ENCODE results near the gene DUS1L. TPM values are rescaled to one million over a fixed set of nuclear protein-coding genes. Genes with fewer than 3 reads are reported as not detected.

Gene DUS1L
- total RNA-seq, 1 donor from 2014 or later = 73.3 TPM

DNA sequence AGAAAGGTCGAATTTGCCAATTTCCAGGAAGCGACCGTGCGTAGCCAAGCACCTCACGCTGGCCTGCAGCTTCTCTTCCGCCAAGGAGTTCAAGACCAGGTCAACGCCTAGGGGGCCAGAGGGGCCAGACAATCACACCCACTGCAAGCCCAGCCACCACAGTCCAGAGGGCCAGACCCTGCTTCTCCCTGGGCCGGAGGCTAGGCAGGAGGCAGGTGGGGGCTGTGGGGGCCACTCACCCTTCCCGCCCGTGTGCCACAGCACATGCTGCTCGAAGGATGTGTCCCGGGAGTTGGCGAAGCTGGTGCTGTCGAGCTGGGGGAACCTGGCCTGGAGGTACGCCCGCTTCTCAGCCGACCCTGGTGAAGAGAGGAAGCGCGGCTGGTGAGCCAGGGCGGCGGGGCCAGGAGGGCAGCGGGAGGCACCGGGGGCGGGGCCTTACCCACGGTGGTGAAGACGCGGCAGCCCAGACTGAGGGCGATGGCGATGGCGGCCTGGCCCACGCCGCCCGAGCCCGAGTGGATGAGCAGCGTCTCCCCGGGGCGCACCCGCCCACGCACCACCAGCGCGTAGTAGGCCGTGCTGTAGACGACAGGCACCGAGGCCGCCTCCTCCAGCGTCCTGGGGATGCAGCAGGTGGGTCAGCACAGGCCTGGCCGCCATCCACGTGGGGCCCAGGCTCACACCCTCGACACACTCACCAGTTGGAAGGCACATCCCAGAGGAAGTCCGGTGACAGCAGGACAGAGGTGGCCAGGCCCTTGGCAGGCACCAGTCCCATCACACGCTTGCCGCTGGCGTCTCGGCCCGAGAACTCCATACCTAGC, 18.1 kb upstream of the DUS1L start:
- H3K4me3 Mint-ChIP-seq (ENCODE audit: unreplicated experiment) = no peak overlapping the region
- no peaks in the 10 kb centered on the region for H3K9me3 Mint-ChIP-seq (ENCODE audit: unreplicated experiment)
- H3K27me3 Mint-ChIP-seq (ENCODE audit: unreplicated experiment) = no peaks in the 10 kb centered on the region
- H3K36me3 Mint-ChIP-seq (ENCODE audit: unreplicated experiment) = peaks cover 16% of the 10 kb centered on the region
- H3K4me1 Mint-ChIP-seq (ENCODE audit: unreplicated experiment) = no peaks in the 10 kb centered on the region
- H3K27ac Mint-ChIP-seq (ENCODE audit: unreplicated experiment) = no peak overlapping the region
- no peak for DNase-seq (ENCODE audit: extremely low spot score, unreplicated experiment)
- TF ChIP-seq, protein P1, sequence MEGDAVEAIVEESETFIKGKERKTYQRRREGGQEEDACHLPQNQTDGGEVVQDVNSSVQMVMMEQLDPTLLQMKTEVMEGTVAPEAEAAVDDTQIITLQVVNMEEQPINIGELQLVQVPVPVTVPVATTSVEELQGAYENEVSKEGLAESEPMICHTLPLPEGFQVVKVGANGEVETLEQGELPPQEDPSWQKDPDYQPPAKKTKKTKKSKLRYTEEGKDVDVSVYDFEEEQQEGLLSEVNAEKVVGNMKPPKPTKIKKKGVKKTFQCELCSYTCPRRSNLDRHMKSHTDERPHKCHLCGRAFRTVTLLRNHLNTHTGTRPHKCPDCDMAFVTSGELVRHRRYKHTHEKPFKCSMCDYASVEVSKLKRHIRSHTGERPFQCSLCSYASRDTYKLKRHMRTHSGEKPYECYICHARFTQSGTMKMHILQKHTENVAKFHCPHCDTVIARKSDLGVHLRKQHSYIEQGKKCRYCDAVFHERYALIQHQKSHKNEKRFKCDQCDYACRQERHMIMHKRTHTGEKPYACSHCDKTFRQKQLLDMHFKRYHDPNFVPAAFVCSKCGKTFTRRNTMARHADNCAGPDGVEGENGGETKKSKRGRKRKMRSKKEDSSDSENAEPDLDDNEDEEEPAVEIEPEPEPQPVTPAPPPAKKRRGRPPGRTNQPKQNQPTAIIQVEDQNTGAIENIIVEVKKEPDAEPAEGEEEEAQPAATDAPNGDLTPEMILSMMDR (IDR thresholded peaks at IDR 0.05) = no peak

DNA sequence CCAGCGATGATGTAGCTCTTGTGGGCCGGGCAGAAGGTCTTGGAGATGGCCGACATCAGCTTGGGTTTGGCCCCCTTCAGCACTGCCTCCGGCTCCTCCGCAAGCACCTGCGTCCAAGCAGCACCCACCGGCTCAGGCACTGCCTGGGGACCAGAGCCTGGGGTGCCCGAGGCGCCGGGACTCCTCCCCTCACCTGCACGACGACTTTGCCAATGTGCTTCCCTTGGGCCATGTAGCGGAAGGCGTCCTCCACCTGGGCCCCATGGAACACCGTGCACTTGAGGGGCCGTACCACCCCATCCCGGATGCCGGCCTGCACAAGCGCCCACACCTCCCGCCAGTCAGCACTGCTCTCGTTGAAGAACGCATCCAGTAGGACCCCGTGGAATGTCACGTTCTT, 17.4 kb upstream of the DUS1L start:
- Mint-ChIP-seq H3K36me3 (ENCODE audit: unreplicated experiment) (peaks cover 15% of the 10 kb centered on the region), H3K9me3 (ENCODE audit: unreplicated experiment) (no peaks in the 10 kb centered on the region), H3K4me1 (ENCODE audit: unreplicated experiment) (no peaks in the 10 kb centered on the region), H3K4me3 (ENCODE audit: unreplicated experiment) (no peak overlapping the region), H3K27ac (ENCODE audit: unreplicated experiment) (no peak overlapping the region), H3K27me3 (ENCODE audit: unreplicated experiment) (no peaks in the 10 kb centered on the region)
- DNase-seq (ENCODE audit: extremely low spot score, unreplicated experiment) = no peak
- TF ChIP-seq, protein P1 (IDR thresholded peaks at IDR 0.05) = no peak

DNA sequence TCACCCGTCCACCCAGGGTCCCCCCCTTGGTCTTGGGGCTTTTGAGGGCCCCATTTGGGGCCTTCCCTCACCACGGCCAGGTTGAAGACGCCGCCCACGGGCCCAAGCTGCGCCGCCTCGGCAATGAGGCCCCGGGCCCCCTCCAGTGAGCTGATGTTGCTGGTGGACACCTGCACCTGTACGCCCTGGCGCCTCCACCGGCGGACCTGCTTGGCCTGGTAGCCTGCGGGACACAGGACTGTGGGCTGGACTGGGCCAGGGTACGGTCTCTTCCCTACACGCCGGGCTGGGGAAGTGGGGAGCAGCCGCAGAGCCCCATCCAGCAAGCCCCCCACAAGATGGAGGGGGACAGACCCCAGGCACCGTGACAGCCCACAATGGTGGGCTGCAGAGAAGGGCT, 16.9 kb upstream of the DUS1L start:
- H3K36me3 Mint-ChIP-seq (ENCODE audit: unreplicated experiment) = peaks cover 12% of the 10 kb centered on the region
- H3K27ac Mint-ChIP-seq (ENCODE audit: unreplicated experiment) = no peak overlapping the region
- H3K4me1 Mint-ChIP-seq (ENCODE audit: unreplicated experiment) = no peaks in the 10 kb centered on the region
- TF ChIP-seq, protein P1 (IDR thresholded peaks at IDR 0.05) = no peak
- H3K27me3 Mint-ChIP-seq (ENCODE audit: unreplicated experiment) = no peaks in the 10 kb centered on the region
- no peak overlapping the region for H3K4me3 Mint-ChIP-seq (ENCODE audit: unreplicated experiment)
- DNase-seq (ENCODE audit: extremely low spot score, unreplicated experiment) = no peak
- no peaks in the 10 kb centered on the region for H3K9me3 Mint-ChIP-seq (ENCODE audit: unreplicated experiment)

DNA sequence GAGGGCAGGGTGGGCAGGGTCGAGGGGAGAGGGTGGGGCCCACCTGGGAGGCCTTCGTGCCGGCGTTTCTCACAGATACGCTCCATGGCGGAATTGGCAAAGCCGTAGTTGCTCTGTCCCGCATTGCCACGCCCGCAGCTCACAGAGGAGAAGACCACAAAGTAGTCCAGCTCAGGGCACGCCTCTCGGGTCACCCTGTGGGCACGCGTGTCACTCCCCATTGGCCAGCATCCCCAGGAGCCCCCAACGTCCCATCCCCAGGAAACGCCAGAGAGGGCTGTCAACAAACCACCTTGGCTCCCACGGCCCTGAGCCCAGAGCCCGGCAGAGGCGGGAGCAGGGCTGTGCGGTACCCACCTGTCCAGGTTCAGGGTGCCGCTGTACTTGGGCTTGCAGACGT, 16.4 kb upstream of the DUS1L start:
- no peaks in the 10 kb centered on the region for H3K27me3 Mint-ChIP-seq (ENCODE audit: unreplicated experiment)
- H3K4me3 Mint-ChIP-seq (ENCODE audit: unreplicated experiment) = no peak overlapping the region
- H3K9me3 Mint-ChIP-seq (ENCODE audit: unreplicated experiment) = no peaks in the 10 kb centered on the region
- peaks cover 12% of the 10 kb centered on the region for H3K36me3 Mint-ChIP-seq (ENCODE audit: unreplicated experiment)
- no peaks in the 10 kb centered on the region for H3K4me1 Mint-ChIP-seq (ENCODE audit: unreplicated experiment)
- TF ChIP-seq, protein P1 (IDR thresholded peaks at IDR 0.05) = no peak
- no peak for DNase-seq (ENCODE audit: extremely low spot score, unreplicated experiment)
- H3K27ac Mint-ChIP-seq (ENCODE audit: unreplicated experiment) = no peak overlapping the region

DNA sequence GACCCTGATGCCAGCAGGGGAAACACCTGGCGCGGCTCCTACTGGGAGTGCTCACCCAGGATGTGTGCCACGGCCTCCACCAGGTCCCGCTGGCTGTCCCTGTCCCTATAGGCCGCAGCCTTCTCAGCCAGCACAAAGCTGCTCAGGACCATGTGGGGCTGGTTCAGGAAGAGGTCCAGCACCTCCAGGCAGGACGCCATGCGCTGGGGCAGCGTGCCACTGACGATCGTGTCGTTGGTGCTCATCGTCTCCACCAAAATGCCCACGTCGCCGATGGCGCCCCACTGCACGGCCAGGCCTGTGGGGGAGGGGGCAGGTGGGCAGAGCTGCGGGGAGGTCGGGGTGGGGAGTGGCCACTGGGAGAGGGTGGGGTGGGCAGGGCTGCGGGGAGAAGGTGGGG, 15.9 kb upstream of the DUS1L start:
- H3K9me3 Mint-ChIP-seq (ENCODE audit: unreplicated experiment) = no peaks in the 10 kb centered on the region
- peaks cover 12% of the 10 kb centered on the region for H3K36me3 Mint-ChIP-seq (ENCODE audit: unreplicated experiment)
- no peak overlapping the region for H3K4me3 Mint-ChIP-seq (ENCODE audit: unreplicated experiment)
- no peak overlapping the region for H3K27ac Mint-ChIP-seq (ENCODE audit: unreplicated experiment)
- no peaks in the 10 kb centered on the region for H3K4me1 Mint-ChIP-seq (ENCODE audit: unreplicated experiment)
- DNase-seq (ENCODE audit: extremely low spot score, unreplicated experiment) = no peak
- H3K27me3 Mint-ChIP-seq (ENCODE audit: unreplicated experiment) = no peaks in the 10 kb centered on the region
- TF ChIP-seq, protein P1 (IDR thresholded peaks at IDR 0.05) = no peak
